Osteocyte (in vitro differentiated cells): ENCODE results near the gene CLEC16A. TPM values are rescaled to one million over a fixed set of nuclear protein-coding genes. Genes with fewer than 3 reads are reported as not detected.

Experiments
- DNase-seq: peaks from one replicate; pipeline ENCODE4 v3.0.0; 2021; ENCODE audit warnings: mixed read lengths; ENCODE audit not compliant: unreplicated experiment; ENCODE audit errors: extremely low spot score
- H3K27ac Mint-ChIP-seq: one replicate; pipeline ENCODE4 v1.8.0; 2021; ENCODE audit warnings: mild to moderate bottlenecking, mixed read lengths; ENCODE audit not compliant: unreplicated experiment
- H3K27me3 Mint-ChIP-seq: one replicate; pipeline ENCODE4 v1.8.0; 2021; ENCODE audit warnings: mixed read lengths; ENCODE audit not compliant: unreplicated experiment
- H3K36me3 Mint-ChIP-seq: one replicate; pipeline ENCODE4 v1.8.0; 2021; ENCODE audit warnings: mixed read lengths; ENCODE audit not compliant: unreplicated experiment
- H3K4me1 Mint-ChIP-seq: one replicate; pipeline ENCODE4 v1.8.0; 2021; ENCODE audit warnings: mixed read lengths; ENCODE audit not compliant: unreplicated experiment
- H3K4me3 Mint-ChIP-seq: one replicate; pipeline ENCODE4 v1.8.0; 2021; ENCODE audit warnings: mild to moderate bottlenecking, moderate library complexity, mixed read lengths; ENCODE audit not compliant: unreplicated experiment
- H3K9me3 Mint-ChIP-seq: one replicate; pipeline ENCODE4 v1.8.0; 2021; ENCODE audit warnings: mixed read lengths; ENCODE audit not compliant: unreplicated experiment
- CTCF ChIP-seq: fragments of 200-600 bp; sonication (generic); IDR thresholded peaks from 2 replicates; pipeline ENCODE4 v1.5.0; 2021; ENCODE audit warnings: antibody characterized with exemption, mild to moderate bottlenecking, moderate library complexity
- total RNA-seq: library from RNA; stranded (reverse); gene quantifications from 2 replicates; pipeline ENCODE4 v1.2.1, GENCODE V29; 2021

The CLEC16A gene
- total RNA-seq, 1 donor from 2014 or later: 22.1 TPM

- TF ChIP-seq CTCF: no peak
- H3K27ac Mint-ChIP-seq: no peak overlapping the region
- H3K36me3 Mint-ChIP-seq: peaks cover 2% of the 10 kb centered on the region
- H3K27me3 Mint-ChIP-seq: no peaks in the 10 kb centered on the region
- DNase-seq: no peak
- no peaks in the 10 kb centered on the region for H3K9me3 Mint-ChIP-seq
- H3K4me1 Mint-ChIP-seq: peaks cover 26% of the 10 kb centered on the region
- no peak overlapping the region for H3K4me3 Mint-ChIP-seq
Observed at GRCh38 chr16:10954903-10955302, 10.5 kb downstream of the CLEC16A start.

GRCh38 chr16:10957771-10958482 is 13.6 kb downstream of the CLEC16A start:
- Mint-ChIP-seq H3K27me3 (no peaks in the 10 kb centered on the region), H3K9me3 (no peaks in the 10 kb centered on the region), H3K36me3 (peaks cover 8% of the 10 kb centered on the region), H3K4me3 (no peak overlapping the region), H3K27ac (no peak overlapping the region), H3K4me1 (peaks cover 15% of the 10 kb centered on the region)
- DNase-seq: no peak
- no peak for TF ChIP-seq CTCF

GRCh38 chr16:10959161-10959560 is 14.8 kb downstream of the CLEC16A start:
- no peak overlapping the region for H3K4me3 Mint-ChIP-seq
- peaks cover 17% of the 10 kb centered on the region for H3K4me1 Mint-ChIP-seq
- H3K9me3 Mint-ChIP-seq: no peaks in the 10 kb centered on the region
- H3K27ac Mint-ChIP-seq: no peak overlapping the region
- DNase-seq: no peak
- no peak for TF ChIP-seq CTCF
- H3K27me3 Mint-ChIP-seq: no peaks in the 10 kb centered on the region
- peaks cover 19% of the 10 kb centered on the region for H3K36me3 Mint-ChIP-seq

- Mint-ChIP-seq H3K27me3 (no peaks in the 10 kb centered on the region), H3K9me3 (no peaks in the 10 kb centered on the region), H3K27ac (no peak overlapping the region), H3K4me3 (no peak overlapping the region), H3K36me3 (peaks cover 19% of the 10 kb centered on the region), H3K4me1 (peaks cover 14% of the 10 kb centered on the region)
- no peak for TF ChIP-seq CTCF
- DNase-seq: no peak
Observed at GRCh38 chr16:10961231-10961630, 16.9 kb downstream of the CLEC16A start.

GRCh38 chr16:10964039-10964890 is 19.9 kb downstream of the CLEC16A start:
- Mint-ChIP-seq H3K27ac (no peak overlapping the region), H3K4me3 (no peak overlapping the region), H3K9me3 (no peaks in the 10 kb centered on the region), H3K36me3 (peaks cover 19% of the 10 kb centered on the region), H3K27me3 (no peaks in the 10 kb centered on the region), H3K4me1 (peaks cover 7% of the 10 kb centered on the region)
- peak; percentile 96 for TF ChIP-seq CTCF
- DNase-seq: peak; percentile 94
